GM19468 (cell line): Measurements from ENCODE around the gene TAPT1.

Source experiments
- ATAC-seq: cut with Tn5 transposase; IDR thresholded peaks from one replicate; pipeline ENCODE4 v1.9.1; 2021; ENCODE audit warnings: mild to moderate bottlenecking, moderate library complexity, moderate number of reproducible peaks; ENCODE audit not compliant: unreplicated experiment; ENCODE audit errors: extremely low read depth

The TAPT1 gene

GRCh38 chr4:16116019-16116418, 110.3 kb downstream of the TAPT1 start:
- ATAC-seq, result no peak

- no peak for ATAC-seq
These were observed 111.7 kb downstream of the TAPT1 start for GRCh38 chr4:16114546-16114945.

GRCh38 chr4:16113741-16114140, 112.5 kb downstream of the TAPT1 start:
- ATAC-seq, result no peak

- no peak for ATAC-seq
These were observed 114.7 kb downstream of the TAPT1 start for GRCh38 chr4:16111533-16111932.

- no peak for ATAC-seq
These were observed 115.5 kb downstream of the TAPT1 start for GRCh38 chr4:16110661-16111290.
